Measurements from ENCODE around the gene POLD2. TPM values are rescaled to one million over a fixed set of nuclear protein-coding genes. Genes with fewer than 3 reads are reported as not detected.

POLD2 gene
- total and polyA plus RNA-seq, 2 donors from 2014 or later, result 60.0 to 119 TPM

- DNase-seq, result no peak
- peaks cover 0 to 5% (median 5%) of the 10 kb centered on the region in 3 donors for H3K4me1 ChIP-seq (ENCODE audit: control insufficient read depth in 2 of 3, insufficient read depth in 2 of 3, low read depth in 1 of 3, low read length in 3 of 3)
- H3K4me3 ChIP-seq (ENCODE audit: low read length in 3 of 3), result no peak overlapping the region
- H3K36me3 ChIP-seq (ENCODE audit: control insufficient read depth in 2 of 3, insufficient read depth in 3 of 3, low read length in 3 of 3), result no peaks in the 10 kb centered on the region
- H3K9me3 ChIP-seq (ENCODE audit: control insufficient read depth in 2 of 3, insufficient read depth in 1 of 3, low read length in 3 of 3), result no peaks in the 10 kb centered on the region
- FAIRE-seq, result no peak
- no peak for TF ChIP-seq CTCF (IDR thresholded peaks at IDR 0.05; ENCODE audit: borderline replicate concordance, extremely low read depth, insufficient read depth)
- intact Hi-C loops (cut with DNase I), result no loop called here
- H3K9ac ChIP-seq (ENCODE audit: low read length in 3 of 3), result no peak overlapping the region
- no peak overlapping the region for H3K27ac ChIP-seq (ENCODE audit: low read depth in 2 of 2, low read length in 2 of 2)
- H3K27me3 ChIP-seq (ENCODE audit: control insufficient read depth, insufficient read depth, low read length), result no peaks in the 10 kb centered on the region
These were observed 23.7 kb downstream of the POLD2 start for GRCh38 chr7:44099669-44100068.

GRCh38 chr7:44098092-44099068 is 25.0 kb downstream of the POLD2 start:
- intact Hi-C loops (cut with DNase I), result no loop called here
- no peak overlapping the region for H3K9ac ChIP-seq (ENCODE audit: low read length in 3 of 3)
- no peaks in the 10 kb centered on the region for H3K9me3 ChIP-seq (ENCODE audit: control insufficient read depth in 2 of 3, insufficient read depth in 1 of 3, low read length in 3 of 3)
- H3K36me3 ChIP-seq (ENCODE audit: control insufficient read depth in 2 of 3, insufficient read depth in 3 of 3, low read length in 3 of 3), result no peaks in the 10 kb centered on the region
- H3K4me1 ChIP-seq (ENCODE audit: control insufficient read depth in 2 of 3, insufficient read depth in 2 of 3, low read depth in 1 of 3, low read length in 3 of 3), result peaks cover 0 to 5% (median 5%) of the 10 kb centered on the region in 3 donors
- TF ChIP-seq CTCF (IDR thresholded peaks at IDR 0.05; ENCODE audit: borderline replicate concordance, extremely low read depth, insufficient read depth), result no peak
- no peak overlapping the region for H3K27ac ChIP-seq (ENCODE audit: low read depth in 2 of 2, low read length in 2 of 2)
- DNase-seq (no peak), FAIRE-seq (no peak)
- no peak overlapping the region for H3K4me3 ChIP-seq (ENCODE audit: low read length in 3 of 3)
- H3K27me3 ChIP-seq (ENCODE audit: control insufficient read depth, insufficient read depth, low read length), result no peaks in the 10 kb centered on the region

GRCh38 chr7:44097064-44097932 is 26.1 kb downstream of the POLD2 start:
- peak in 1 of 5 donors; percentile 35 for DNase-seq
- no peak for TF ChIP-seq CTCF (IDR thresholded peaks at IDR 0.05; ENCODE audit: borderline replicate concordance, extremely low read depth, insufficient read depth)
- Histone ChIP-seq H3K9me3 (ENCODE audit: control insufficient read depth in 2 of 3, insufficient read depth in 1 of 3, low read length in 3 of 3) (no peaks in the 10 kb centered on the region), H3K36me3 (ENCODE audit: control insufficient read depth in 2 of 3, insufficient read depth in 3 of 3, low read length in 3 of 3) (no peaks in the 10 kb centered on the region), H3K27ac (ENCODE audit: low read depth in 2 of 2, low read length in 2 of 2) (no peak overlapping the region), H3K9ac (ENCODE audit: low read length in 3 of 3) (no peak overlapping the region), H3K4me1 (ENCODE audit: control insufficient read depth in 2 of 3, insufficient read depth in 2 of 3, low read depth in 1 of 3, low read length in 3 of 3) (no peaks in the 10 kb centered on the region), H3K27me3 (ENCODE audit: control insufficient read depth, insufficient read depth, low read length) (no peaks in the 10 kb centered on the region), H3K4me3 (ENCODE audit: low read length in 3 of 3) (no peak overlapping the region)
- no peak for FAIRE-seq
- intact Hi-C loops (cut with DNase I), result no loop called here
